SK-N-SH (cell line): ENCODE data around the gene BMPR1A.

ENCODE experiments used
- EP300 ChIP-seq, 2 experiments: IDR thresholded peaks; 2 replicates each; pipeline versions ENCODE4 v1.4.0 to v1.6.1; 2012; ENCODE audit warnings: borderline replicate concordance in 1 of 2, low read depth in 1 of 2, low read length in 1 of 2
- FOXJ3 ChIP-seq: sonication (generic); formaldehyde crosslinking; IDR thresholded peaks from 2 replicates; pipeline ENCODE4 v1.5.1; 2020; ENCODE audit warnings: mild to moderate bottlenecking, missing genetic modification reagents
- FOXM1 ChIP-seq: IDR thresholded peaks from 2 replicates; pipeline ENCODE4 v1.4.0; 2012; ENCODE audit warnings: low read depth, mild to moderate bottlenecking
- JUND ChIP-seq: IDR thresholded peaks from 2 replicates; pipeline ENCODE4 v1.4.0; 2012
- MAX ChIP-seq: IDR thresholded peaks from 2 replicates; pipeline ENCODE4 v1.4.0; 2012; ENCODE audit warnings: low read depth
- POLR2AphosphoS5 ChIP-seq: IDR thresholded peaks from 2 replicates; pipeline ENCODE4 v1.6.1; 2012; ENCODE audit warnings: low read depth, low read length
- RXRA ChIP-seq: IDR thresholded peaks from 2 replicates; pipeline ENCODE4 v1.4.0; 2012; ENCODE audit warnings: low read depth, mild to moderate bottlenecking, borderline replicate concordance
- USF1 ChIP-seq: IDR thresholded peaks from 2 replicates; pipeline ENCODE4 v1.4.0; 2012; ENCODE audit warnings: low read depth, borderline replicate concordance
- USF2 ChIP-seq: fragments of 150-350 bp; IDR thresholded peaks from 2 replicates; pipeline ENCODE4 v1.6.1; 2017; ENCODE audit warnings: antibody characterized with exemption, low read length, low read depth, borderline replicate concordance
- YY1 ChIP-seq: IDR thresholded peaks from 2 replicates; pipeline ENCODE4 v1.4.0; 2012; ENCODE audit warnings: low read depth, mild to moderate bottlenecking
- TF ChIP-seq, protein P1 (sequence below): fragments of 200-600 bp; sonication (generic); IDR thresholded peaks from 2 replicates; pipeline ENCODE4 v1.6.1; 2017; ENCODE audit warnings: antibody characterized with exemption, mild to moderate bottlenecking, moderate library complexity
- TF ChIP-seq, protein P2 (sequence below): IDR thresholded peaks from 2 replicates; pipeline ENCODE4; 2012

DNA sequence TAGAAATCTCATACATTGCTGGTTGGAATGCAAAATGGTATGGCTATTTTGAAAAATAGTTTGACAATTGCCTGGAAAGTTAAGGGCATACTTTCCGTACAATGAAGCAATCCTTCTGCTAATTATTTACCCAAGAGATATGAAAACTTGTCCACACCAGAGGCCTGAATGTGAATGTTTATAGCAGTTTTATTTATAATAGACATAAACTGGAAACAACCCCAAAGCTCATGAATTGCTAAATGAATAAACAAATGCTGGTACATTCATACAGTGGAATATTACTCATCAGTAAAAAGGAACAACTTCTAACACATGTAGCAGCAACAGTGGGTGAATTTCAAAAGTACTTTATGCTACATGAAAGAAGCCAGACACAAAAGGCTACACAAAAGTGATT is 158.3 kb downstream of the BMPR1A start:
- TF ChIP-seq, protein P1, sequence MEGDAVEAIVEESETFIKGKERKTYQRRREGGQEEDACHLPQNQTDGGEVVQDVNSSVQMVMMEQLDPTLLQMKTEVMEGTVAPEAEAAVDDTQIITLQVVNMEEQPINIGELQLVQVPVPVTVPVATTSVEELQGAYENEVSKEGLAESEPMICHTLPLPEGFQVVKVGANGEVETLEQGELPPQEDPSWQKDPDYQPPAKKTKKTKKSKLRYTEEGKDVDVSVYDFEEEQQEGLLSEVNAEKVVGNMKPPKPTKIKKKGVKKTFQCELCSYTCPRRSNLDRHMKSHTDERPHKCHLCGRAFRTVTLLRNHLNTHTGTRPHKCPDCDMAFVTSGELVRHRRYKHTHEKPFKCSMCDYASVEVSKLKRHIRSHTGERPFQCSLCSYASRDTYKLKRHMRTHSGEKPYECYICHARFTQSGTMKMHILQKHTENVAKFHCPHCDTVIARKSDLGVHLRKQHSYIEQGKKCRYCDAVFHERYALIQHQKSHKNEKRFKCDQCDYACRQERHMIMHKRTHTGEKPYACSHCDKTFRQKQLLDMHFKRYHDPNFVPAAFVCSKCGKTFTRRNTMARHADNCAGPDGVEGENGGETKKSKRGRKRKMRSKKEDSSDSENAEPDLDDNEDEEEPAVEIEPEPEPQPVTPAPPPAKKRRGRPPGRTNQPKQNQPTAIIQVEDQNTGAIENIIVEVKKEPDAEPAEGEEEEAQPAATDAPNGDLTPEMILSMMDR = no peak
- TF ChIP-seq, protein P2, sequence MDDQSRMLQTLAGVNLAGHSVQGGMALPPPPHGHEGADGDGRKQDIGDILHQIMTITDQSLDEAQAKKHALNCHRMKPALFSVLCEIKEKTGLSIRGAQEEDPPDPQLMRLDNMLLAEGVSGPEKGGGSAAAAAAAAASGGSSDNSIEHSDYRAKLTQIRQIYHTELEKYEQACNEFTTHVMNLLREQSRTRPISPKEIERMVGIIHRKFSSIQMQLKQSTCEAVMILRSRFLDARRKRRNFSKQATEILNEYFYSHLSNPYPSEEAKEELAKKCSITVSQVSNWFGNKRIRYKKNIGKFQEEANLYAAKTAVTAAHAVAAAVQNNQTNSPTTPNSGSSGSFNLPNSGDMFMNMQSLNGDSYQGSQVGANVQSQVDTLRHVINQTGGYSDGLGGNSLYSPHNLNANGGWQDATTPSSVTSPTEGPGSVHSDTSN = no peak
- TF ChIP-seq RXRA (no peak), USF1 (no peak), FOXM1 (no peak), USF2 (no peak), MAX (no peak), POLR2AphosphoS5 (no peak), YY1 (no peak), EP300 (IDR thresholded peaks at IDR 0.05; ENCODE audit: borderline replicate concordance in 1 of 2, low read depth in 1 of 2, low read length in 1 of 2) (no peak), FOXJ3 (CRISPR knock-in tag) (no peak), JUND (no peak)
